Activated naive CD4-positive, alpha-beta T cell treated with Interleukin-2 at 50 U/mL for 16 hours (primary cell): Measurements from ENCODE around the gene SH3TC1.
A peak's percentile ranks its signal among the peaks of the same experiment; 100 is the strongest.

Source experiments
- DNase-seq: peaks from one replicate; pipeline ENCODE4 v3.0.0-alpha.2; 2020

Gene SH3TC1

GRCh38 chr4:8233672-8234484 lies 34.8 kb downstream of the SH3TC1 start:
- DNase-seq = no peak

GRCh38 chr4:8234715-8235114 lies 35.6 kb downstream of the SH3TC1 start:
- DNase-seq = no peak

- DNase-seq = no peak
Observed at GRCh38 chr4:8235224-8235623, 36.1 kb downstream of the SH3TC1 start.

GRCh38 chr4:8235686-8236085 lies 36.6 kb downstream of the SH3TC1 start:
- no peak for DNase-seq

GRCh38 chr4:8236106-8236919 lies 37.2 kb downstream of the SH3TC1 start:
- DNase-seq = no peak

GRCh38 chr4:8236920-8237195 lies 37.8 kb downstream of the SH3TC1 start:
- no peak for DNase-seq

GRCh38 chr4:8237256-8237989 lies 38.3 kb downstream of the SH3TC1 start:
- DNase-seq = no peak

GRCh38 chr4:8238036-8238511 lies 39.0 kb downstream of the SH3TC1 start:
- no peak for DNase-seq

- DNase-seq = no peak
Observed at GRCh38 chr4:8238515-8239053, 39.5 kb downstream of the SH3TC1 start.

GRCh38 chr4:8239226-8239625 lies 40.1 kb downstream of the SH3TC1 start:
- DNase-seq = no peak

GRCh38 chr4:8239661-8240060 lies 40.6 kb downstream of the SH3TC1 start:
- no peak for DNase-seq

GRCh38 chr4:8240211-8241041 lies 41.3 kb downstream of the SH3TC1 start:
- no peak for DNase-seq

GRCh38 chr4:8241211-8241779 lies 42.2 kb downstream of the SH3TC1 start:
- DNase-seq = no peak

- DNase-seq = peak; percentile 84
Observed at GRCh38 chr4:8241895-8242696, 43.0 kb downstream of the SH3TC1 start.

- DNase-seq = no peak
Observed at GRCh38 chr4:8242782-8243560, 43.9 kb downstream of the SH3TC1 start.

GRCh38 chr4:8244001-8244757 lies 45.1 kb downstream of the SH3TC1 start:
- DNase-seq = no peak

GRCh38 chr4:8244931-8245460 lies 45.9 kb downstream of the SH3TC1 start:
- DNase-seq = no peak

GRCh38 chr4:8245884-8246833 lies 47.1 kb downstream of the SH3TC1 start:
- no peak for DNase-seq
